HG02884 (cell line): ENCODE data around the gene C1orf216.
"Not testable (repeated sequence)": the region's sequence is repeated elsewhere in the genome, so short reads cannot be mapped to it uniquely, and the experiment has no call there.

ENCODE experiments used
- ATAC-seq: cut with Tn5 transposase; IDR thresholded peaks from one replicate; pipeline ENCODE4 v1.9.1; 2021; ENCODE audit warnings: mild to moderate bottlenecking, moderate library complexity; ENCODE audit not compliant: unreplicated experiment

C1orf216 gene, protein sequence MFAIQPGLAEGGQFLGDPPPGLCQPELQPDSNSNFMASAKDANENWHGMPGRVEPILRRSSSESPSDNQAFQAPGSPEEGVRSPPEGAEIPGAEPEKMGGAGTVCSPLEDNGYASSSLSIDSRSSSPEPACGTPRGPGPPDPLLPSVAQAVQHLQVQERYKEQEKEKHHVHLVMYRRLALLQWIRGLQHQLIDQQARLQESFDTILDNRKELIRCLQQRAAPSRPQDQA

DNA sequence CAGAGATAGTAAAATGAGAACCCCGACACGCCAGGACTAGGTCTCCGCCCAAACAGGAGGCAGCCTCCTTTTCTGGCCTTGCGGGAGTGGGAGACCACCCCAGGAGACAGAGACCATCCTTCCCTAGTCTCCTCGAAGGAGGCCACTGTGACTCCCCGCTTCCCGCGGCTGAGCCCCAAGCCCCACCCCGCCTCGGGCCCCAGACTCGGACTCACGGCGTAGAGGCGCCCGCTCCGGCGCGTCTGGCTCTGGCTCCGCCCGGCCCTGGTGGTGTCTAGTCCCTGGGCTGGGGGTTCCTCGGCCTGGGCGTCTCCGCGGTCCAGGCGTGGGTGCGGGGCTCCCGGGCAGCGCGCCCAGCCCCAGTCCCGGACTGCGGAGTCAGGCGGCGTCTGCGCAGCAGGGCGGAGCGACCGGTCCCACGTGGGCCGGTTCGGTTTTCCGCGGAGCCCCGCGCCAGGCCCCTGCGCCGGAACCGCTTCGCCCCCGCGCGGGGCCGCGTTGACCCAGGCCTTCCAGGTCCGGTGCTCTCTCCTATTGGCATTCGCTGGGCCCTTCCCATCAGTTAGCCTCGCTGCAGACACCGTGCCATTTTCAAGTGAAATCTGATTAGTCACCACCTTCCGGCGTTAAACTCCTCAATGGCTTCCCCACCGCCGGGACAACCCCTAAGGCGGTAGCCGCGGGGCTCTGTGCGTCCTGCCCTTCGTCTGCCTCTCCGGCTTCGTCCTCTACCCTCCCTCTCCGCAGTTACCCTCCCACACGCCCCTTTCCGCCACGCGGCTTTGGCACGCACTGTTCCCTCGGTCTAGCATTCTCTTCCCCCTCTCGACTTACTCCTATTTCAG is at the start of gene C1orf216:
C1orf216 (minus strand) TSS at position 393 of the 845 bp plus-strand sequence. CDS start 2,563 bp downstream, outside the sequence.
- ATAC-seq = peak; percentile 66

DNA sequence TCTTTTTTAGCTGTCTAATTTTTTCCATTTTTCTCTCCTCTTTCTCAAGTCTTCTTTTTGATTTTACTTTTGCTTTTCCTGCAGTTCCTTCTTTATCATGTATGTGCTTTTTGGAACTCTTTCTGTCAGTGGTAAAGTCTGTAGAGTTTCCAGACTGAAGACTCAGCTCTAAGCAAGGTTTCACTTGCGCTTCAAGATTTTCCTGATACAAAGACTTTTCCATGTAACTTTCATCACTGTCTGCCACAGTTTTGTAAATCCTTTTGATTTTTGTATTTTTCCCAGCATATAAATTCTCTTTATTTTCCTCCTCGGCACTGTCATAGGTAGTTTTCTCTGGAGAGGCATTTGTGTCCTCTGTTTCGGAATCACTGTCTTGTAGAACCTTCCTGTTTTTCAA is 45.6 kb upstream of the C1orf216 start:
- no peak for ATAC-seq

GRCh38 chr1:35763201-35763600 is 44.5 kb upstream of the C1orf216 start:
- no peak for ATAC-seq

- no peak for ATAC-seq
Measured at GRCh38 chr1:35762141-35762540, 43.5 kb upstream of the C1orf216 start.

GRCh38 chr1:35756064-35756463 is 37.4 kb upstream of the C1orf216 start:
- ATAC-seq = no peak

GRCh38 chr1:35753626-35754260 is 35.1 kb upstream of the C1orf216 start:
- ATAC-seq = no peak

DNA sequence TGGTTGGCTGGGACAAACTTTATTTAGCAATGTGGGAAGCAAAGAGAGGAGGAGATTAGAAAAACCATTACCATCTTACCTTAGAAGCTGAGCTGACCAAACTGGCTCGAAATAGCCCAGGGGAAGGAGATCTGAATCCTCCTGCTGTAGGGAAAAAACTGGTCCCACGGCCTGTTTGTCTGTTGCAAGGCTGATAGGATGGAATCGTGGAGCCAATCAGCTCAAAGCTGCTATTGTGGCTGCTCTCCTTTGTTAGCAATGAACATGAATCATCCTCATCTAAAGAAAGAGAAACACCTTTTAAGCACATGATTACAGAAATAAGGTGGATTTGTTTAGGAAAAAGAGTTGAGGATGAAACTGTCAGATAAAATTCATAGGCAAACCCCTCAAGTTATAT is 29.6 kb upstream of the C1orf216 start:
- ATAC-seq = no peak

- no peak for ATAC-seq
Measured at GRCh38 chr1:35745124-35745730, 26.5 kb upstream of the C1orf216 start.

DNA sequence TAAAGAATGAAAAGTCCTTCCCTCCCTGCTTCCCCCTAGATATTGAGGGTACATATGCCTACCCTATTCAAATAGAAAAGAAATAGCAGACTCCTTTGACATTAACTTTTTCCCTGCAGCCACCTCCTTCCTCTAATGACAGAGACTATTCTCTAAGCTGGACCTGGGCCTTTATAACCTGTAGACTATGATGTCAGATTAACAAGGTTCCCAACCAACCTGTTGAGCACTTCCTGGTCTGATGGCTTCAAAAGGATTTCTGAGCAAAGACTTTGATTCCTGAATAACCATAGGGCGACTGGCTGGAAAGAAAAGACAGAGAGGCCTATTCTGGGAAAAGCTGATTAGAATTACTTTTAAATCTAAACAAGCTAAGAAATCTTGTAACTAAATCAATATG is 18.4 kb upstream of the C1orf216 start:
- no peak for ATAC-seq

GRCh38 chr1:35727434-35728040 is 8.9 kb upstream of the C1orf216 start:
- ATAC-seq = no peak

DNA sequence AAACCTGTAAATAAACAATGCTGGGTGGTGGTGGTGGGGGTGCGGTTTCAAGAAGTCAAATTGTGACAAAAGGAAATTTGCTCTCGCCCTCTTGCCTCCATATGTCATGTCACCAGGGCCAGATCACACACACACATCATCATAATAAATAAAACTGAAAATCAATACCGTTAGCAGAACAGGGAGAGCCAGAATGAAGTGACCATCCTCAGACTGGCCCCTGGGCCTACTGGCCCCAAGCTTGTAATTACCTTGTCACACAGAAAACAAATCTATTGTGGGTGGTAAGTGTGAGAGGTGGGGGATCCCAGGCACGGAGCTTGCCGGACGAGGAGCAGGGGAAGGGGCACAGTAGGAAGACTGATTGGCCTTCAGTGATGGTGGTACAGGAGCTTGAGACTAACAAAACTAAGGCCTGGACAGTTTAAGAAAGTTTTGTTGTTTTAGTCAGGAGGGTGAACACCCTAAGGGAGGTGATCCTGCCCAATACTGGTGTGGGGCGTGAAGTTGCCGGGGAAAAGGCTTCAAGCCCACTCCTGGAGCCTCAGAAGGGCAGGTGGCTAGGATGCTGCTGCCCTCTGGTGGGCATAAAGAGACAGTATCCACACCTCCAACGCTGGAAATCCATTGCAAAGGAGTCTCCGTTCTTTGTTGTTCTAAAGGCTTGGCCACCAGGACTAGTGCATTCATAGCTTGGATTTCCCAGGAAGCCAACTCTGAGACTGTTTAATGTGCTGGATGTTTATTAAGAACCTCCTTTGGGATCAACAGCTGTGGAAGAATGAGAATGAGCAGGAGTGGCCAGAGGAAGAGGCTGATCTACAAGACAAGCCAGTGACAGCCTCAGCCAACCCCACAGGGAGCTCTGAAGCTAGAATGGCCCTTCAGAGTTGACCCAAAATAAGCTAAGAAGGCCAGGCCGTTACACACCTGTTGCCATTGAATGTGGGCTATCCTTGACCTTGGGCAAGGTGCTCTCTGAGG is 8.1 kb upstream of the C1orf216 start:
- no peak for ATAC-seq

- ATAC-seq = no peak
Measured at GRCh38 chr1:35725596-35725995, 6.9 kb upstream of the C1orf216 start.

DNA sequence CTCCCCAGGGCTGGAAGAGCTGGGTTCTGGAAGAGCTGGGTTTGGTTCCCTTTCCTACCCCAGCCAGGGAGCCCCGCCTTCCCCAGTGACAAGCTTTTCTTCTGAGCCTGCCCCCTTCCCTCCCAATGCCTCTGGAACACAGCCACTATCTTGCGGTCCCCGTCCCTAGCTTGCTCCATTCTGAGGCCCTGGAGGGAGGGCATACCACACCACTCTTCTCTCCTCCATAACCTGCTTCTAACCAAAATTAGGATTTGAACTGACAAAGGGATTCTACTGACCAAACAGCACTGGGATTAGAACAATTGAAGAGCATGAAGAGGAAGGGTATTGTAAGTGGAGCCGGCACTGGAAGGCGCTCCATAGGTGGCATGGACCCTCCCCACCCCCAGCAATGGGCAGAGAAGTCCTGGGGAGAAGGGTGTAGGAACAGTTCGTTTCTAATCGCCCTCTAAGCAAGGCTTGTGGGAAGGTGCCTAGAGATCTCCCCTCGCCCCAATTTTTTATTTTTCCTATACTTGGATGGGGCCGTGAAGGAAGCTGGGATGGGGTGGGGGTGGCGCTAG is 690 bp downstream of the C1orf216 start:
- no peak for ATAC-seq

- ATAC-seq = no peak
Measured at GRCh38 chr1:35715568-35716002, 3.1 kb downstream of the C1orf216 start.

DNA sequence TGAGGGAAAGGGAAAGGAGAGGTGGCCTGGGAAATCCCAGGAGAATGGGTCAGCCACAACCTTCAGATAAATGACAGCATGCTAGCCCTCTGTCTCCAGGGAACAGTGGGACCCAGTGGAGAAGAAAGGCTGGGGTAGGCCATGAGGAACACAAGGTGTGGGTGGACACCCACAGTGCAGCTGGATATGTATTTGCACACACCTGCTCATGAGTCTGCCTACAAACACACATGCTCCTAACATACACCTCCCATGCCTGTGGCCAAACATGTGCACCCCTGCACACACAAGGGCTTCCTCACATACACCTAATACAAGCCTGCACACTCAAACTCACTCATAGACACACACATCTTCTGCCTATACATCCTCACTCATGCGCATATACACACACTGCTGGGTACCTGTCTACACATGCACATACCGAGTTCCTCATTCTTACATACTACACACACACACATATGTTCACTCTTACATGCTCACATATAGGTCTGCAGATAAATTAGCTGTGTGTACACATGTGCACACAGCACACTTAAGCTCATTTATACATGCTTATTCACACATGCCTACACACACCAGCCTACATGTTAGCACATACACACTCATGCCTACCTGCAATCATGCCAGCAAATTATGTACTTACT is 3.6 kb downstream of the C1orf216 start:
- no peak for ATAC-seq

DNA sequence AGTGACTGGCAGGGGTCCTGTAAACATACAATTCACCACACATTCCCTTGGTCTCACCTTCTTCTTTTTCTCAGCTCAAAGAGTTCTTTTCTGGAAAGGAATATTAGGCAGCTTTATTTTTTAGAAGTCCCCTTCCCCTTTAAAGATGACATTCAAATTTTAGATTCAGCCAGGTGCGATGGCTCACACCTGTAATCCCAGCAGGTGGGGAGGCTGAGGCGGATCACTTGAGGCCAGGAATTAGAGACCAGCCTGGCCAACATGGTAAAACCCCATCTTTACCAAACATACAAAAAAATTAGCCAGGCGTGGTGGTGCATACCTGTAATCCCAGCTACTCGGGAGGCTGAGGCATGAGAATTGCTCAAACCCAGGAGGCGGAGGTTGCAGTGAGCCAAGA is 7.6 kb downstream of the C1orf216 start:
- ATAC-seq = not testable (repeated sequence)

GRCh38 chr1:35708952-35709351 is 9.7 kb downstream of the C1orf216 start:
- no peak for ATAC-seq

GRCh38 chr1:35708441-35708921 is 10.2 kb downstream of the C1orf216 start:
- no peak for ATAC-seq
